Natural killer cell (primary cell): ENCODE results near the gene DACH2. TPM values are rescaled to one million over a fixed set of nuclear protein-coding genes. Genes with fewer than 3 reads are reported as not detected.

Experiments
- ATAC-seq, 3 donors: fragments of 150-1000 bp in 2 of 3; fragments of 200-7000 bp in 1 of 3; cut with Tn5 transposase; 1 replicate in 1 of 3; 2 replicates in 2 of 3; pipeline ENCODE4 v1.10.0; 2021; ENCODE audit warnings: mild to moderate bottlenecking in 2 of 3, moderate library complexity in 2 of 3
- DNase-seq, 2 donors: peaks; one replicate each; pipeline versions ENCODE4 v3.0.0 to v3.0.0-alpha.2; 2013 to 2021; ENCODE audit warnings: mixed read lengths in 1 of 2
- H3K27ac ChIP-seq: one replicate; pipeline ENCODE4 v1.5.1; 2013; ENCODE audit warnings: mild to moderate bottlenecking, low read length
- H3K27me3 ChIP-seq: one replicate; pipeline ENCODE4 v1.6.1; 2013; ENCODE audit warnings: low read length; ENCODE audit not compliant: control insufficient read depth, insufficient read depth
- H3K36me3 ChIP-seq: one replicate; pipeline ENCODE4 v1.6.1; 2013; ENCODE audit warnings: low read length; ENCODE audit not compliant: control insufficient read depth, insufficient read depth
- H3K4me1 ChIP-seq: one replicate; pipeline ENCODE4 v1.6.1; 2013; ENCODE audit warnings: low read length; ENCODE audit not compliant: control insufficient read depth, insufficient read depth
- H3K4me3 ChIP-seq: one replicate; pipeline ENCODE4 v1.5.1; 2013; ENCODE audit warnings: low read length
- H3K9me3 ChIP-seq: one replicate; pipeline ENCODE4 v1.6.1; 2013; ENCODE audit warnings: low read length; ENCODE audit not compliant: control insufficient read depth, insufficient read depth
- H3K27ac Mint-ChIP-seq, 2 donors: one replicate each; pipeline ENCODE4 v1.8.0; 2022; ENCODE audit warnings: mild to moderate bottlenecking in 2 of 2, mixed read lengths in 2 of 2, moderate library complexity in 1 of 2
- H3K27me3 Mint-ChIP-seq, 2 donors: one replicate each; pipeline ENCODE4 v1.8.0; 2022; ENCODE audit warnings: low read depth in 2 of 2, mixed read lengths in 2 of 2
- H3K36me3 Mint-ChIP-seq: one replicate; pipeline ENCODE4 v1.8.0; 2022; ENCODE audit warnings: mixed read lengths
- H3K4me1 Mint-ChIP-seq, 2 donors: one replicate each; pipeline ENCODE4 v1.8.0; 2022; ENCODE audit warnings: mixed read lengths in 2 of 2
- H3K4me3 Mint-ChIP-seq: one replicate; pipeline ENCODE4 v1.8.0; 2022; ENCODE audit warnings: mild to moderate bottlenecking, moderate library complexity, mixed read lengths
- H3K9me3 Mint-ChIP-seq, 2 donors: one replicate each; pipeline ENCODE4 v1.8.0; 2022; ENCODE audit warnings: mixed read lengths in 2 of 2
- CTCF ChIP-seq: fragments of 200-600 bp; IDR thresholded peaks from one replicate; pipeline ENCODE4 v1.8.0; 2022; ENCODE audit warnings: antibody characterized with exemption
- WGBS: methylation state at CpG from one replicate; pipeline ENCODE4 v1.1.7; 2013; ENCODE audit warnings: missing lambda C conversion rate; ENCODE audit not compliant: insufficient coverage; 5-methylcytosine and 5-hydroxymethylcytosine counted together
- intact Hi-C: fragments of 100-400 bp; cut with micrococcal nuclease; formaldehyde crosslinking; loops from one replicate; pipeline ENCODE4 v1.14.2; 2022
- total RNA-seq, 4 donors: library from RNA; stranded (reverse); fragments of 120-200 nt in 1 of 4; gene quantifications; one replicate each; pipeline versions ENCODE4 v1.2.3 to v1.2.4, GENCODE V29; 2013 to 2022

The DACH2 gene
- total RNA-seq, 3 donors from 2014 or later (not counting 1 experiment from before 2014, with no cell fraction given) = not detected

- no peaks in the 10 kb centered on the region for H3K36me3 Mint-ChIP-seq
- H3K4me1 ChIP-seq = no peaks in the 10 kb centered on the region
- DNase-seq = no peak
- intact Hi-C loops = no loop called here
- H3K27ac ChIP-seq = no peak overlapping the region
- no peak overlapping the region for H3K4me3 Mint-ChIP-seq
- H3K27me3 Mint-ChIP-seq = no peaks in the 10 kb centered on the region
- no peak overlapping the region for H3K4me3 ChIP-seq
- H3K27me3 ChIP-seq = no peaks in the 10 kb centered on the region
- H3K9me3 Mint-ChIP-seq = peaks cover 0 to 9% of the 10 kb centered on the region in 2 donors
- H3K9me3 ChIP-seq = no peaks in the 10 kb centered on the region
- no peak overlapping the region for H3K27ac Mint-ChIP-seq
- TF ChIP-seq CTCF = no peak
- no peaks in the 10 kb centered on the region for H3K4me1 Mint-ChIP-seq
- no peaks in the 10 kb centered on the region for H3K36me3 ChIP-seq
- 81% methylated on average over 4 of the region's 5 CpGs for WGBS
- ATAC-seq = no peak
Observed at GRCh38 chrX:86711531-86712180, 563.4 kb downstream of the DACH2 start.

GRCh38 chrX:86714441-86714840 lies 566.2 kb downstream of the DACH2 start:
- H3K4me3 Mint-ChIP-seq = no peak overlapping the region
- no peak for TF ChIP-seq CTCF
- no peaks in the 10 kb centered on the region for H3K4me1 Mint-ChIP-seq
- H3K27me3 ChIP-seq = no peaks in the 10 kb centered on the region
- H3K9me3 Mint-ChIP-seq = peaks cover 0 to 5% of the 10 kb centered on the region in 2 donors
- H3K36me3 ChIP-seq = no peaks in the 10 kb centered on the region
- H3K27ac ChIP-seq = no peak overlapping the region
- DNase-seq (no peak), ATAC-seq (no peak)
- H3K4me3 ChIP-seq = no peak overlapping the region
- no peaks in the 10 kb centered on the region for H3K9me3 ChIP-seq
- no peaks in the 10 kb centered on the region for H3K4me1 ChIP-seq
- no peak overlapping the region for H3K27ac Mint-ChIP-seq
- H3K36me3 Mint-ChIP-seq = no peaks in the 10 kb centered on the region
- no CpG with 5 or more reads among the region's 1 CpG for WGBS
- no peaks in the 10 kb centered on the region for H3K27me3 Mint-ChIP-seq
- intact Hi-C loops = no loop called here

- Mint-ChIP-seq H3K27me3 (no peaks in the 10 kb centered on the region), H3K4me1 (no peaks in the 10 kb centered on the region), H3K27ac (no peak overlapping the region), H3K36me3 (no peaks in the 10 kb centered on the region), H3K9me3 (peaks cover 2 to 10% of the 10 kb centered on the region in 2 donors), H3K4me3 (no peak overlapping the region)
- no peaks in the 10 kb centered on the region for H3K4me1 ChIP-seq
- no peak overlapping the region for H3K4me3 ChIP-seq
- H3K36me3 ChIP-seq = no peaks in the 10 kb centered on the region
- TF ChIP-seq CTCF = no peak
- no peaks in the 10 kb centered on the region for H3K27me3 ChIP-seq
- DNase-seq (no peak), ATAC-seq (no peak)
- H3K27ac ChIP-seq = no peak overlapping the region
- no peaks in the 10 kb centered on the region for H3K9me3 ChIP-seq
- no CpG with 5 or more reads among the region's 3 CpGs for WGBS
- intact Hi-C loops = no loop called here
Observed at GRCh38 chrX:86724277-86724676, 576.0 kb downstream of the DACH2 start.

- Mint-ChIP-seq H3K36me3 (no peaks in the 10 kb centered on the region), H3K9me3 (peaks cover 5 to 9% of the 10 kb centered on the region in 2 donors), H3K4me3 (no peak overlapping the region), H3K27me3 (no peaks in the 10 kb centered on the region), H3K4me1 (no peaks in the 10 kb centered on the region), H3K27ac (no peak overlapping the region)
- ATAC-seq (no peak), DNase-seq (no peak)
- WGBS = 50% methylated on average over 1 of the region's 3 CpGs
- intact Hi-C loops = no loop called here
- H3K27me3 ChIP-seq = no peaks in the 10 kb centered on the region
- no peaks in the 10 kb centered on the region for H3K4me1 ChIP-seq
- no peaks in the 10 kb centered on the region for H3K36me3 ChIP-seq
- H3K9me3 ChIP-seq = no peaks in the 10 kb centered on the region
- H3K27ac ChIP-seq = no peak overlapping the region
- TF ChIP-seq CTCF = no peak
- H3K4me3 ChIP-seq = no peak overlapping the region
Observed at GRCh38 chrX:86747091-86747490, 598.8 kb downstream of the DACH2 start.
